ENCODE results near the gene TNS2.
A peak's percentile ranks its signal among the peaks of the same experiment; 100 is the strongest.

TNS2 gene

DNA sequence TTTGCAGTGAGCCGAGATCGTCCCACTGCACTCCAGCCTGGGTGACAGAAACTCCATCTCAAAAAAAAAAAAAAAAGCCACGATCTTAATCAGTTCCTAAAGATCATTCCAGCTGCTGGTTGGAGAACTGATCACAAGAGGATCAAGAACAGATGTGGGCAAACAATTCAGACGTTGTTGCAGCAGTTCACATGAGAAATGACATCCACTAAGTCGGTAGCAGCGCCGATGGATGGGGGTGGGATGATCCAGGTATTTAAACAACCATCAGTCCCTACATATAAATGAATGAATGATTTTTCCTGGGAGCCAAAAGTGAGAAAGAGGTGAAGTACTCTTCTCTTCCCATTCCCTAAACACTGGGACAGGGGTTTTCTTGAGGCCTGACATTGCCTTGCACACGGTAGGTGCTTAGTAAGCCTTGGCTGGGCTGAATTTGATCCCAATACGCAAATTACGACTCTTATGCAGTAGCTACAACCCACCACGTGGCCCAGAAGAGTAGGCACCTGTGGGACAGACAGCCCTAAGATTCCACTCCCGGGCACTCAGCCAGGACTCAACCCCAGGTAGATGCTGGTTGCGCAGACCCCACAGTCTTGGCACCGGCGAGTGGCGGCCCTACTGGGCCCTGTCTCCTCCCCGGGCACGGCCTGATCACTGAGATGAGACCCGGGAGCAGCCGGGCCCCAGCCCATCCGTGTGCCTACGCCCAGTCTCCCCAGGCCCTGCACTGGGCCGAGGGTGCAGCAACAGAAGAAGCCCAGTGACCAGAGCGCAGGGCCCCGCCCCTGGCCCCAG lies 28.8 kb downstream of the TNS2 start:
- TF ChIP-seq, protein P1, sequence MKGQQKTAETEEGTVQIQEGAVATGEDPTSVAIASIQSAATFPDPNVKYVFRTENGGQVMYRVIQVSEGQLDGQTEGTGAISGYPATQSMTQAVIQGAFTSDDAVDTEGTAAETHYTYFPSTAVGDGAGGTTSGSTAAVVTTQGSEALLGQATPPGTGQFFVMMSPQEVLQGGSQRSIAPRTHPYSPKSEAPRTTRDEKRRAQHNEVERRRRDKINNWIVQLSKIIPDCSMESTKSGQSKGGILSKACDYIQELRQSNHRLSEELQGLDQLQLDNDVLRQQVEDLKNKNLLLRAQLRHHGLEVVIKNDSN (IDR thresholded peaks at IDR 0.05), result peak; percentile 83
- TF ChIP-seq, protein P2, sequence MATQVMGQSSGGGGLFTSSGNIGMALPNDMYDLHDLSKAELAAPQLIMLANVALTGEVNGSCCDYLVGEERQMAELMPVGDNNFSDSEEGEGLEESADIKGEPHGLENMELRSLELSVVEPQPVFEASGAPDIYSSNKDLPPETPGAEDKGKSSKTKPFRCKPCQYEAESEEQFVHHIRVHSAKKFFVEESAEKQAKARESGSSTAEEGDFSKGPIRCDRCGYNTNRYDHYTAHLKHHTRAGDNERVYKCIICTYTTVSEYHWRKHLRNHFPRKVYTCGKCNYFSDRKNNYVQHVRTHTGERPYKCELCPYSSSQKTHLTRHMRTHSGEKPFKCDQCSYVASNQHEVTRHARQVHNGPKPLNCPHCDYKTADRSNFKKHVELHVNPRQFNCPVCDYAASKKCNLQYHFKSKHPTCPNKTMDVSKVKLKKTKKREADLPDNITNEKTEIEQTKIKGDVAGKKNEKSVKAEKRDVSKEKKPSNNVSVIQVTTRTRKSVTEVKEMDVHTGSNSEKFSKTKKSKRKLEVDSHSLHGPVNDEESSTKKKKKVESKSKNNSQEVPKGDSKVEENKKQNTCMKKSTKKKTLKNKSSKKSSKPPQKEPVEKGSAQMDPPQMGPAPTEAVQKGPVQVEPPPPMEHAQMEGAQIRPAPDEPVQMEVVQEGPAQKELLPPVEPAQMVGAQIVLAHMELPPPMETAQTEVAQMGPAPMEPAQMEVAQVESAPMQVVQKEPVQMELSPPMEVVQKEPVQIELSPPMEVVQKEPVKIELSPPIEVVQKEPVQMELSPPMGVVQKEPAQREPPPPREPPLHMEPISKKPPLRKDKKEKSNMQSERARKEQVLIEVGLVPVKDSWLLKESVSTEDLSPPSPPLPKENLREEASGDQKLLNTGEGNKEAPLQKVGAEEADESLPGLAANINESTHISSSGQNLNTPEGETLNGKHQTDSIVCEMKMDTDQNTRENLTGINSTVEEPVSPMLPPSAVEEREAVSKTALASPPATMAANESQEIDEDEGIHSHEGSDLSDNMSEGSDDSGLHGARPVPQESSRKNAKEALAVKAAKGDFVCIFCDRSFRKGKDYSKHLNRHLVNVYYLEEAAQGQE (IDR thresholded peaks at IDR 0.05; ENCODE audit: low read depth), result no peak
- TF ChIP-seq EP300 (IDR thresholded peaks at IDR 0.05; ENCODE audit: borderline replicate concordance) (no peak), NFIC (IDR thresholded peaks at IDR 0.05) (peak; percentile 46), CEBPB (IDR thresholded peaks at IDR 0.05) (no peak), EGR1 (IDR thresholded peaks at IDR 0.05) (no peak), CREB1 (IDR thresholded peaks at IDR 0.05; ENCODE audit: low read depth) (no peak), TEAD4 (IDR thresholded peaks at IDR 0.05) (no peak), FOXM1 (IDR thresholded peaks at IDR 0.05; ENCODE audit: borderline replicate concordance, low read depth) (no peak), RAD21 (IDR thresholded peaks at IDR 0.05; ENCODE audit: low read depth) (no peak), TAF1 (IDR thresholded peaks at IDR 0.05; ENCODE audit: low read depth) (no peak)
- TF ChIP-seq, protein P3, sequence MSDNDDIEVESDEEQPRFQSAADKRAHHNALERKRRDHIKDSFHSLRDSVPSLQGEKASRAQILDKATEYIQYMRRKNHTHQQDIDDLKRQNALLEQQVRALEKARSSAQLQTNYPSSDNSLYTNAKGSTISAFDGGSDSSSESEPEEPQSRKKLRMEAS (IDR thresholded peaks at IDR 0.05), result peak; percentile 86

DNA sequence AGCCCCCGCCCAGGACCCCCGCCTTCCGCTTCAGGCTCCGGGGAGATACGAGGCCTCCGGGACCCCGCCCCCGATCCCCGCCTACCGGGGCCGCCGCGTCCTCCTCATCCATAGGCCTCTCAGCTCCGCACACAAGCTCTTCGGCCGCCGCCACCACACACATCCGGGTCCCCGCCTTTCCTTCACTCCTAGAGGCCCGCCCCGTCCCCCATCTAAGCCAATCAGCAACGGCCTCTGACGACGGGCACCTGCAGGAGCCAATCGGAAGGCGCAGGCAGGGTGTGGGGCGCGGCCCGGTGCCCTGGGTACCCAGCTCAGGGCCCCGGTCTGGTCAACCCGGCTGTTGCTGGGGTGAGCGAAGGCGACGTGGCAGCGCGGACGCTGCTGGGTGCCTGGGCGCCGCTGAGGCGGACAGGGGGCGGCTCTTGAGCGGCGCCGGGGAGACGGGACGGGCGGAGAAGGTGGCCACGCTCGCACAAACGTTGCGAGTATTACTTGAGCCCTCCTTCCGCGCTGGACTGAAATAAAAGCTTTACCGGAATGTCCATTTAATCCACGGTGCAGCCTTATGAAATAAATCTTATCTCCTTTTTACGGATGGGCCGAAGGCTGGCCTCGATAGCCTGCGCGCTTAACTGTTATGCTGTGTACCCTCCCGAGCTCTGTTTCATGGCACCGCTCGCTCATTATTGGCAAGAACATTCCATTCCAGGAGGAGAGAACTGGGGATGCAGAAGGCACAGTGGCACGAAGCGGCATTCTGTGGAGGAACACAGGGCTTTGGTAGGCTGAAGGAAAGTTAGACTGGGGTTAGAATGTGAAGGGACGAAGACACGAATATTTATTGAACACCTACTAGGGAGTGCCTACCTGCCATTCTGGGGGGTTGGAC lies 29.6 kb downstream of the TNS2 start, which contains the start of gene SPRYD3:
Gene SPRYD3, minus strand, starts transcription at position 165 of the 892 bp plus-strand sequence. Its CDS starts 57 bp downstream, at position 108.
- TF ChIP-seq CEBPB (IDR thresholded peaks at IDR 0.05) (no peak), TAF1 (IDR thresholded peaks at IDR 0.05; ENCODE audit: low read depth) (peak; percentile 90), CREB1 (IDR thresholded peaks at IDR 0.05; ENCODE audit: low read depth) (peak; percentile 54), EP300 (IDR thresholded peaks at IDR 0.05; ENCODE audit: borderline replicate concordance) (peak; percentile 50), TEAD4 (IDR thresholded peaks at IDR 0.05) (peak; percentile 30; the same call in 1 of the 2 replicates), NFIC (IDR thresholded peaks at IDR 0.05) (peak; percentile 70), TCF12 (IDR thresholded peaks at IDR 0.05; ENCODE audit: low read depth) (peak; percentile 65), RAD21 (IDR thresholded peaks at IDR 0.05; ENCODE audit: low read depth) (no peak), YY1 (IDR thresholded peaks at IDR 0.05; ENCODE audit: low read depth) (0 out of 2 replicates have a peak, but pooled peaks have one; percentile 29)
- TF ChIP-seq, protein P2 (IDR thresholded peaks at IDR 0.05; ENCODE audit: low read depth), result no peak
- TF ChIP-seq, protein P3 (IDR thresholded peaks at IDR 0.05), result peak; percentile 66

DNA sequence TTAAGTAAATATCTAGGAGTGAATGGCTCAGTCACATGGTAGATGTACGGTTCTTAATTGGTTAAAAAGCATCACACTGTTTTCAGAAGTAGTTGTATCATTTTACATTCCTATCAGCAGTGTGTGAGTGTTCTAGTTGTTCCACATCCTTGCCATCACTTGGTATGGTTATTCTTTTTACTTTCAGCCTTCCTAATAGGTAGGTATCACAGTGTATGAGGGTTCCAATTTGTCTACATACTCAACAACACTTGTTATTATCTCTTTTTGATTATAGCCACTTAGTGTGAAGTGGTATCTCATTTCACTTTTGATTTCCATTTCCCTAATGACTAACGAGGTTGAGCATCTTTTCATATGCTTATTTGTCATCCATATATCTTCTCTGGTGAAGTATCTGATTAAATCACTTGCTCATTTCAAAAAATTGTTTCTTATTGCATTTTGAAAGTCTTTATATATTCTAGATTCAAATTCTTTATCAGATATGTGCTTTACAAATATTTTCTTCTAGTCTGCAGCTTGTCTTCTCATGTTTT lies 32.8 kb downstream of the TNS2 start:
- TF ChIP-seq TAF1 (IDR thresholded peaks at IDR 0.05; ENCODE audit: low read depth) (no peak), EP300 (IDR thresholded peaks at IDR 0.05; ENCODE audit: borderline replicate concordance) (no peak), CREB1 (IDR thresholded peaks at IDR 0.05; ENCODE audit: low read depth) (no peak)

DNA sequence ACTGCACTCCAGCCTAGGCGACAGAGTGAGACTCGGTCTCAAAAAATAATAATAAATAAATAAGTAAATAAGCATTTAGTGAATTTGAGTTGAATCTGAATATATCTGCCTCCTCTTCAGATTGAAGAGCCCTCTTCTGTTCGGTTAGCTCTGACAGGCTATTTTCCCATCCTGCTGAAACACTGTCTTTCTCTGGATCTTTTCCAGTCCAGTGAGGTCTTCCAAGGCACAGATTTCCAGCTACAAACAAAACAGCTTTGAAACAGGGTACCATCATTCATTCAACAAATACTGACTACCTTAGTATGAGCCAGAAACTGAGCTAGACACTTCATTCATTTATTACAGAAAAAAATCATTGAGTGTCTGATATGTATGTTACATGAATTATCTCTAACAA lies 36.5 kb downstream of the TNS2 start:
- TF ChIP-seq, protein P1 (IDR thresholded peaks at IDR 0.05), result no peak
- TF ChIP-seq FOXM1 (IDR thresholded peaks at IDR 0.05; ENCODE audit: borderline replicate concordance, low read depth) (no peak), TAF1 (IDR thresholded peaks at IDR 0.05; ENCODE audit: low read depth) (no peak), EGR1 (IDR thresholded peaks at IDR 0.05) (no peak), ZBTB7A (IDR thresholded peaks at IDR 0.05; ENCODE audit: low read depth) (no peak), TCF12 (IDR thresholded peaks at IDR 0.05; ENCODE audit: low read depth) (no peak), CEBPB (IDR thresholded peaks at IDR 0.05) (no peak), RAD21 (IDR thresholded peaks at IDR 0.05; ENCODE audit: low read depth) (no peak), TEAD4 (IDR thresholded peaks at IDR 0.05) (no peak), CREB1 (IDR thresholded peaks at IDR 0.05; ENCODE audit: low read depth) (no peak), EP300 (IDR thresholded peaks at IDR 0.05; ENCODE audit: borderline replicate concordance) (no peak), NFIC (IDR thresholded peaks at IDR 0.05) (no peak), YY1 (IDR thresholded peaks at IDR 0.05; ENCODE audit: low read depth) (no peak)
- TF ChIP-seq, protein P3 (IDR thresholded peaks at IDR 0.05), result no peak
- TF ChIP-seq, protein P2 (IDR thresholded peaks at IDR 0.05; ENCODE audit: low read depth), result no peak
